A549 (cell line): ENCODE data around the gene SH2D4B.

Experiments
- FOSB ChIP-seq: fragments of 250-450 bp; sonication (Bioruptor Pico); IDR thresholded peaks from 2 replicates; pipeline ENCODE4 v1.5.0; 2020; ENCODE audit warnings: mild to moderate bottlenecking, moderate library complexity
- HDAC2 ChIP-seq: fragments of 200-600 bp; sonication (generic); IDR thresholded peaks from 2 replicates; pipeline ENCODE4 v1.6.1; 2016
- RARB ChIP-seq: fragments of 250-450 bp; sonication (Bioruptor Pico); IDR thresholded peaks from 2 replicates; pipeline ENCODE4 v1.8.0; 2021; ENCODE audit warnings: mild to moderate bottlenecking, moderate library complexity
- TF ChIP-seq, protein P1 (sequence below): fragments of >200 bp; sonication (Bioruptor Twin); formaldehyde crosslinking; IDR thresholded peaks from 3 replicates; pipeline ENCODE4 v1.5.1; 2016

DNA sequence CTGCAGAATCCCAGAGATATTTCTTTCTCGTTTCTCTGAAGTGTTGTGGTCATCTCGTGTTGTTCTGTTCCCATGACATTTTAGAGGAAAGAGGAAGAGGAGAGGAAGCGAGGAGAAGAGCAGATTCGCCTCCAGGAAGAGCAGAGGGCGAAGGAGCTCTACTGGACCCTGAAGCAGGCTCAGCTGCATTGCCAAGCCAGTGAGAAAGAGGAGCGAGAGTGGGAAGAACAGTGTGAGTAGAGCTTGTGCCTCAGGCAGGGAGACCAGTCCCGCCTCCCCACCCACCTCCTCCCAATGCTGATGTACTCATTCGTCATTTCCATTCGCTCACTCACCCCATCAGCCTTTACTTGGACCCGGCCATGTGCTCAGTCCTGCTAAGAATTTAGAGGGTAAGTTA lies 50.8 kb downstream of the SH2D4B start:
- TF ChIP-seq, protein P1, sequence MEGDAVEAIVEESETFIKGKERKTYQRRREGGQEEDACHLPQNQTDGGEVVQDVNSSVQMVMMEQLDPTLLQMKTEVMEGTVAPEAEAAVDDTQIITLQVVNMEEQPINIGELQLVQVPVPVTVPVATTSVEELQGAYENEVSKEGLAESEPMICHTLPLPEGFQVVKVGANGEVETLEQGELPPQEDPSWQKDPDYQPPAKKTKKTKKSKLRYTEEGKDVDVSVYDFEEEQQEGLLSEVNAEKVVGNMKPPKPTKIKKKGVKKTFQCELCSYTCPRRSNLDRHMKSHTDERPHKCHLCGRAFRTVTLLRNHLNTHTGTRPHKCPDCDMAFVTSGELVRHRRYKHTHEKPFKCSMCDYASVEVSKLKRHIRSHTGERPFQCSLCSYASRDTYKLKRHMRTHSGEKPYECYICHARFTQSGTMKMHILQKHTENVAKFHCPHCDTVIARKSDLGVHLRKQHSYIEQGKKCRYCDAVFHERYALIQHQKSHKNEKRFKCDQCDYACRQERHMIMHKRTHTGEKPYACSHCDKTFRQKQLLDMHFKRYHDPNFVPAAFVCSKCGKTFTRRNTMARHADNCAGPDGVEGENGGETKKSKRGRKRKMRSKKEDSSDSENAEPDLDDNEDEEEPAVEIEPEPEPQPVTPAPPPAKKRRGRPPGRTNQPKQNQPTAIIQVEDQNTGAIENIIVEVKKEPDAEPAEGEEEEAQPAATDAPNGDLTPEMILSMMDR, result no peak
- TF ChIP-seq RARB (CRISPR knock-in tag) (no peak), HDAC2 (no peak), FOSB (no peak)
